ENCODE results near the gene ABCG8.

Gene ABCG8

GRCh38 chr2:43838560-43839267, at the start of gene ABCG8, which contains the start of gene ABCG5:
Gene ABCG8 (plus strand): TSS chr2:43838971. CDS start chr2:43839054, 83 bp downstream.
Gene ABCG5 (minus strand): TSS chr2:43838839. CDS start chr2:43838679, 160 bp downstream.
- no peak for DNase-seq

- no peak for DNase-seq
Measured at GRCh38 chr2:43790147-43790546, 48.6 kb upstream of the ABCG8 start.

GRCh38 chr2:43791035-43791765, 47.6 kb upstream of the ABCG8 start:
- DNase-seq: no peak

GRCh38 chr2:43792653-43793052, 46.1 kb upstream of the ABCG8 start:
- no peak for DNase-seq

GRCh38 chr2:43794956-43795355, 43.8 kb upstream of the ABCG8 start:
- DNase-seq: no peak

- DNase-seq: no peak
Measured at GRCh38 chr2:43796206-43796605, 42.6 kb upstream of the ABCG8 start.

GRCh38 chr2:43798300-43798699, 40.5 kb upstream of the ABCG8 start:
- no peak for DNase-seq

- DNase-seq: no peak
Measured at GRCh38 chr2:43800894-43801293, 37.9 kb upstream of the ABCG8 start.

- no peak for DNase-seq
Measured at GRCh38 chr2:43802135-43802534, 36.6 kb upstream of the ABCG8 start.

- no peak for DNase-seq
Measured at GRCh38 chr2:43803113-43803512, 35.7 kb upstream of the ABCG8 start.

- DNase-seq: no peak
Measured at GRCh38 chr2:43806719-43807031, 32.1 kb upstream of the ABCG8 start.

GRCh38 chr2:43810452-43810851, 28.3 kb upstream of the ABCG8 start:
- no peak for DNase-seq

GRCh38 chr2:43810888-43811287, 27.9 kb upstream of the ABCG8 start:
- DNase-seq: no peak

GRCh38 chr2:43812006-43812405, 26.8 kb upstream of the ABCG8 start:
- DNase-seq: no peak

GRCh38 chr2:43812947-43813346, 25.8 kb upstream of the ABCG8 start:
- no peak for DNase-seq

GRCh38 chr2:43814711-43815110, 24.1 kb upstream of the ABCG8 start:
- DNase-seq: no peak

- DNase-seq: no peak
Measured at GRCh38 chr2:43818761-43819160, 20.0 kb upstream of the ABCG8 start.

GRCh38 chr2:43819491-43820163, 19.1 kb upstream of the ABCG8 start:
- no peak for DNase-seq

- DNase-seq: no peak
Measured at GRCh38 chr2:43822839-43823238, 15.9 kb upstream of the ABCG8 start.

GRCh38 chr2:43823751-43824150, 15.0 kb upstream of the ABCG8 start:
- DNase-seq: no peak

GRCh38 chr2:43824512-43824911, 14.3 kb upstream of the ABCG8 start:
- DNase-seq: no peak

GRCh38 chr2:43824951-43825493, 13.7 kb upstream of the ABCG8 start:
- no peak for DNase-seq

- no peak for DNase-seq
Measured at GRCh38 chr2:43825841-43826240, 12.9 kb upstream of the ABCG8 start.
